SK-N-SH treated with all-trans-retinoic acid at 6 μM for 48 hours (cell line): ENCODE results near the gene PFAS.
A peak's percentile ranks its signal among the peaks of the same experiment; 100 is the strongest.

ENCODE experiments used
- ATAC-seq: fragments of 200-7000 bp; cut with Tn5 transposase; 3 replicates; pipeline ENCODE4 v1.9.1; 2020; ENCODE audit warnings: mild to moderate bottlenecking, moderate library complexity
- ARNTL ChIP-seq: fragments of 450-650 bp; formaldehyde crosslinking; IDR thresholded peaks from 2 replicates; pipeline ENCODE4 v1.5.0; 2020; ENCODE audit warnings: low read depth, mild to moderate bottlenecking, moderate library complexity, borderline replicate concordance
- BACH2 ChIP-seq: fragments of 250-450 bp; sonication (Bioruptor Pico); IDR thresholded peaks from 2 replicates; pipeline ENCODE4 v1.9.0; 2021; ENCODE audit warnings: mild to moderate bottlenecking, borderline replicate concordance
- CREB5 ChIP-seq: fragments of 250-450 bp; sonication (Bioruptor Pico); IDR thresholded peaks from 2 replicates; pipeline ENCODE4 v1.5.1; 2020; ENCODE audit warnings: low read depth, mild to moderate bottlenecking, moderate library complexity
- CSDC2 ChIP-seq: fragments of 250-450 bp; sonication (Bioruptor Pico); IDR thresholded peaks from 2 replicates; pipeline ENCODE4 v1.5.0; 2020; ENCODE audit warnings: mild to moderate bottlenecking, moderate library complexity
- CSRNP3 ChIP-seq: fragments of 250-450 bp; sonication (Bioruptor Pico); IDR thresholded peaks from 2 replicates; pipeline ENCODE4 v1.5.1; 2021; ENCODE audit warnings: mild to moderate bottlenecking, moderate library complexity
- ESRRG ChIP-seq: fragments of 250-450 bp; sonication (Bioruptor Pico); IDR thresholded peaks from 2 replicates; pipeline ENCODE4 v1.6.1; 2021; ENCODE audit warnings: mild to moderate bottlenecking
- GLIS3 ChIP-seq: fragments of 250-450 bp; sonication (Bioruptor Pico); IDR thresholded peaks from 2 replicates; pipeline ENCODE4 v1.5.0; 2020; ENCODE audit warnings: mild to moderate bottlenecking, moderate library complexity
- ISL1 ChIP-seq: fragments of 250-450 bp; sonication (Bioruptor Pico); IDR thresholded peaks from 2 replicates; pipeline ENCODE4 v2.1.2; 2022; ENCODE audit warnings: mild to moderate bottlenecking, moderate library complexity
- OSR1 ChIP-seq: fragments of 250-450 bp; sonication (Bioruptor Pico); IDR thresholded peaks from 2 replicates; pipeline ENCODE4 v1.8.0; 2022; ENCODE audit warnings: moderate library complexity, mild to moderate bottlenecking, inconsistent platforms
- PATZ1 ChIP-seq: fragments of 250-450 bp; sonication (Bioruptor Pico); IDR thresholded peaks from 2 replicates; pipeline ENCODE4 v1.8.0; 2020; ENCODE audit warnings: mild to moderate bottlenecking, moderate library complexity, borderline replicate concordance
- POU6F1 ChIP-seq: fragments of 250-450 bp; sonication (Bioruptor Pico); IDR thresholded peaks from 2 replicates; pipeline ENCODE4 v1.8.0; 2021; ENCODE audit warnings: low read depth, mild to moderate bottlenecking, moderate library complexity, borderline replicate concordance
- PPARA ChIP-seq: fragments of 250-450 bp; sonication (Bioruptor Pico); IDR thresholded peaks from 2 replicates; pipeline ENCODE4 v1.5.0; 2020; ENCODE audit warnings: mild to moderate bottlenecking, borderline replicate concordance
- RARB ChIP-seq: fragments of 250-450 bp; sonication (Bioruptor Pico); IDR thresholded peaks from 2 replicates; pipeline ENCODE4 v1.8.0; 2021; ENCODE audit warnings: mild to moderate bottlenecking, moderate library complexity
- SNAI2 ChIP-seq: fragments of 250-450 bp; sonication (Bioruptor Pico); IDR thresholded peaks from 2 replicates; pipeline ENCODE4 v1.5.0; 2020; ENCODE audit warnings: mild to moderate bottlenecking, moderate library complexity
- TOX ChIP-seq: fragments of 250-450 bp; sonication (Bioruptor Pico); IDR thresholded peaks from 2 replicates; pipeline ENCODE4 v1.8.0; 2021; ENCODE audit warnings: mild to moderate bottlenecking, moderate library complexity, borderline replicate concordance
- TSHZ2 ChIP-seq: fragments of 250-450 bp; sonication (Bioruptor Pico); IDR thresholded peaks from 2 replicates; pipeline ENCODE4 v1.5.0; 2020; ENCODE audit warnings: mild to moderate bottlenecking, moderate library complexity
- ZC3H10 ChIP-seq: fragments of 250-450 bp; sonication (Bioruptor Pico); IDR thresholded peaks from 2 replicates; pipeline ENCODE4 v1.5.1; 2021; ENCODE audit warnings: mild to moderate bottlenecking, moderate library complexity
- ZFP3 ChIP-seq: fragments of 250-450 bp; sonication (Bioruptor Pico); IDR thresholded peaks from 2 replicates; pipeline ENCODE4 v1.5.0; 2020; ENCODE audit warnings: mild to moderate bottlenecking, moderate library complexity
- ZFP30 ChIP-seq: fragments of 450-650 bp; formaldehyde crosslinking; IDR thresholded peaks from 2 replicates; pipeline ENCODE4 v1.5.0; 2022; ENCODE audit warnings: mild to moderate bottlenecking, moderate library complexity
- ZNF565 ChIP-seq: fragments of 450-650 bp; formaldehyde crosslinking; conservative IDR thresholded peaks from 2 replicates; pipeline ENCODE4 v1.5.0; 2020; ENCODE audit warnings: low read depth, mild to moderate bottlenecking, moderate library complexity
- ZNF70 ChIP-seq: fragments of 450-650 bp; formaldehyde crosslinking; IDR thresholded peaks from 2 replicates; pipeline ENCODE4 v1.5.0; 2020; ENCODE audit warnings: mild to moderate bottlenecking, moderate library complexity
- ZNF8 ChIP-seq: fragments of 450-650 bp; formaldehyde crosslinking; IDR thresholded peaks from 2 replicates; pipeline ENCODE4 v1.5.0; 2020; ENCODE audit warnings: mild to moderate bottlenecking, moderate library complexity

The PFAS gene

GRCh38 chr17:8224891-8225812 lies 23.9 kb upstream of the PFAS start:
- ATAC-seq = no peak
- no peak for TF ChIP-seq GLIS3 (CRISPR knock-in tag)
- no peak for TF ChIP-seq CSRNP3 (CRISPR knock-in tag)
- no peak for TF ChIP-seq SNAI2
- TF ChIP-seq ARNTL (CRISPR knock-in tag) = no peak
- TF ChIP-seq PATZ1 = no peak
- TF ChIP-seq PPARA (CRISPR knock-in tag) = no peak
- TF ChIP-seq TSHZ2 (CRISPR knock-in tag) = no peak
- no peak for TF ChIP-seq ZNF565 (CRISPR knock-in tag)
- no peak for TF ChIP-seq ZC3H10 (CRISPR knock-in tag)
- no peak for TF ChIP-seq ZNF70 (CRISPR knock-in tag)
- no peak for TF ChIP-seq ZNF8 (CRISPR knock-in tag)
- TF ChIP-seq ZFP3 (CRISPR knock-in tag) = no peak
- TF ChIP-seq ZFP30 = no peak
- TF ChIP-seq TOX = no peak
- no peak for TF ChIP-seq CSDC2 (CRISPR knock-in tag)
- TF ChIP-seq POU6F1 (CRISPR knock-in tag) = no peak
- TF ChIP-seq CREB5 (CRISPR knock-in tag) = no peak
- no peak for TF ChIP-seq RARB (CRISPR knock-in tag)
- TF ChIP-seq, all 23 proteins: peak for 0

GRCh38 chr17:8225813-8226535 lies 23.1 kb upstream of the PFAS start:
- ATAC-seq = peak; percentile 4; the same call in 2 of the 3 replicates
- TF ChIP-seq CREB5 (CRISPR knock-in tag) (no peak), BACH2 (no peak), ZNF70 (CRISPR knock-in tag) (no peak), ZC3H10 (CRISPR knock-in tag) (no peak), GLIS3 (CRISPR knock-in tag) (no peak), CSDC2 (CRISPR knock-in tag) (no peak), PATZ1 (no peak), ISL1 (CRISPR knock-in tag) (no peak), TSHZ2 (CRISPR knock-in tag) (no peak), PPARA (CRISPR knock-in tag) (no peak), ESRRG (no peak), OSR1 (no peak)
